Transverse colon (tissue), 3 donors: ENCODE measurements around the gene GALM.

Source experiments
- POLR2A ChIP-seq: fragments of 450-650 bp; IDR thresholded peaks from one replicate; pipeline ENCODE4 v1.6.1; 2016; ENCODE audit warnings: antibody characterized with exemption, mild to moderate bottlenecking, moderate library complexity
- TF ChIP-seq, protein P1 (sequence below), 5 experiments: fragments of 200-600 bp in 3 of 5; fragments of 450-650 bp in 2 of 5; sonication (generic) in 3 of 5; IDR thresholded peaks; 1 replicate in 2 of 5; 2 replicates in 3 of 5; pipeline ENCODE4 v1.5.1; 2016 to 2017; ENCODE audit warnings: antibody characterized with exemption in 5 of 5, inconsistent platforms in 3 of 5, mild to moderate bottlenecking in 2 of 5, moderate library complexity in 1 of 5

DNA sequence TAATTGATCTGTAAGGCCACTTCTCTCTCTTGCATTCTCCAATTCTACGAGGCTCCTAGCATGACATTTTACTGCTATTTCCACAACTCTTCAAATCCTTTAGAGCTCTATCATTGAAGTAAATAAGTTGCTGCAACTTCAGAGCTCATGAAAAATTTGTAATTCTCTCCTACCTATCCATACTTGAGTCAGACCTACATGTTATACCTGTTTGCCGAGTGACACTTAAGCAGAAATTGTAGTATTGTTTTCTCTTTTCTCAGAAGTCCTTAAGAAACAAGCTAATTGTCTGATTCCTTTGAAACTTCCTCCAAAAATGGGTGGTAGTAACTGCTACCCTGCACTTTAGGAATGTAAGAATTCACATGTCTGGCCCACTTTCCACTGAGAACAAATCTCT, 26.1 kb downstream of the GALM start:
- TF ChIP-seq, protein P1, sequence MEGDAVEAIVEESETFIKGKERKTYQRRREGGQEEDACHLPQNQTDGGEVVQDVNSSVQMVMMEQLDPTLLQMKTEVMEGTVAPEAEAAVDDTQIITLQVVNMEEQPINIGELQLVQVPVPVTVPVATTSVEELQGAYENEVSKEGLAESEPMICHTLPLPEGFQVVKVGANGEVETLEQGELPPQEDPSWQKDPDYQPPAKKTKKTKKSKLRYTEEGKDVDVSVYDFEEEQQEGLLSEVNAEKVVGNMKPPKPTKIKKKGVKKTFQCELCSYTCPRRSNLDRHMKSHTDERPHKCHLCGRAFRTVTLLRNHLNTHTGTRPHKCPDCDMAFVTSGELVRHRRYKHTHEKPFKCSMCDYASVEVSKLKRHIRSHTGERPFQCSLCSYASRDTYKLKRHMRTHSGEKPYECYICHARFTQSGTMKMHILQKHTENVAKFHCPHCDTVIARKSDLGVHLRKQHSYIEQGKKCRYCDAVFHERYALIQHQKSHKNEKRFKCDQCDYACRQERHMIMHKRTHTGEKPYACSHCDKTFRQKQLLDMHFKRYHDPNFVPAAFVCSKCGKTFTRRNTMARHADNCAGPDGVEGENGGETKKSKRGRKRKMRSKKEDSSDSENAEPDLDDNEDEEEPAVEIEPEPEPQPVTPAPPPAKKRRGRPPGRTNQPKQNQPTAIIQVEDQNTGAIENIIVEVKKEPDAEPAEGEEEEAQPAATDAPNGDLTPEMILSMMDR (IDR thresholded peaks at IDR 0.05): no peak
- no peak for TF ChIP-seq POLR2A
